Measurements from ENCODE around the gene SLC49A3. TPM values are rescaled to one million over a fixed set of nuclear protein-coding genes. Genes with fewer than 3 reads are reported as not detected.

SLC49A3 gene
- total and polyA plus RNA-seq, 7 donors: 1.6 to 3.7 (median 3.0) TPM

DNA sequence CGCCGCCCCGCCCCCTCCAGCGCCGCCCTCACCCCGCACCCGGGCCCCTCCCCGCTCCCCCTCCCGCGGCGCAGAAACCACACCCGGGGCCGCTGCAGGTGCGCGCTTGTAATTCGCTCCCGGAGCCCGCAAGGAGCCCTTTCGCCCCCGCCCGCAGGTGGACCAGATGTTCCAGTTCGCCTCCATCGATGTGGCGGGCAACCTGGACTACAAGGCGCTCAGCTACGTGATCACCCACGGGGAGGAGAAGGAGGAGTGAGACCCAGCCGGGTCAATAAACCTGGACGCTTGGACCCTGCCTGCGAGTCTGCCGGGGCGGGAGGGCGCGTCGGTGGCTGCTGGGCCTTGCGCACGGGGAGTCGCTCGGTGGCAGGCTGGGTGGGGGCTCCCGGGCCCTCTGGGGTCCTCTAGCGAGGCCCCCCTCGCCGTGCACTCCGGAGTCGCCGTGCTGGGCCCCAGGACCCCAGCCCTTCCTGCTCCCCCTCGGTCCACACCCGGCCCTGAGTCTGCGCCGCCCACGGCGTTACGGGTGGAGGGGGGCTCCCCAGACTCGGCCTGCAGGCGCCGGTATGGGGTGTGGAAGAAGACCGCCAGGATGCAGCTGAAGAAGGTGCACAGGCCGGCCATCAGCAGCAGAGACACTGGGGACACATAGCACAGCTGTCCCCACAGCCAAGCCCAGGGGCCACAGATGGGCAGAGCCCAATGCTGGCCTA is 7.1 kb downstream of the SLC49A3 start:
- intact Hi-C loops (cut with DNase I): no loop called here
- H3K36me3 ChIP-seq (ENCODE audit: insufficient read depth in 1 of 2, low read depth in 1 of 2): no peaks in the 10 kb centered on the region
- peak in 1 of 2 donors; percentile 61 for DNase-seq
- peaks cover 27% of the 10 kb centered on the region for H3K4me1 ChIP-seq
- 80 to 93% (median 83%) methylated on average over 38 to 54 of the region's 58 CpGs for WGBS, 3 donors
- H3K9me3 ChIP-seq: no peaks in the 10 kb centered on the region
- ATAC-seq: peak in 1 of 4 donors; percentile 25
- H3K27me3 ChIP-seq (ENCODE audit: insufficient read depth in 3 of 3, low read length in 2 of 3): peaks cover 0 to 3% (median 0%) of the 10 kb centered on the region in 3 donors
- H3K4me3 ChIP-seq: no peak overlapping the region
- no peak overlapping the region for H3K27ac ChIP-seq
- TF ChIP-seq, protein P1, sequence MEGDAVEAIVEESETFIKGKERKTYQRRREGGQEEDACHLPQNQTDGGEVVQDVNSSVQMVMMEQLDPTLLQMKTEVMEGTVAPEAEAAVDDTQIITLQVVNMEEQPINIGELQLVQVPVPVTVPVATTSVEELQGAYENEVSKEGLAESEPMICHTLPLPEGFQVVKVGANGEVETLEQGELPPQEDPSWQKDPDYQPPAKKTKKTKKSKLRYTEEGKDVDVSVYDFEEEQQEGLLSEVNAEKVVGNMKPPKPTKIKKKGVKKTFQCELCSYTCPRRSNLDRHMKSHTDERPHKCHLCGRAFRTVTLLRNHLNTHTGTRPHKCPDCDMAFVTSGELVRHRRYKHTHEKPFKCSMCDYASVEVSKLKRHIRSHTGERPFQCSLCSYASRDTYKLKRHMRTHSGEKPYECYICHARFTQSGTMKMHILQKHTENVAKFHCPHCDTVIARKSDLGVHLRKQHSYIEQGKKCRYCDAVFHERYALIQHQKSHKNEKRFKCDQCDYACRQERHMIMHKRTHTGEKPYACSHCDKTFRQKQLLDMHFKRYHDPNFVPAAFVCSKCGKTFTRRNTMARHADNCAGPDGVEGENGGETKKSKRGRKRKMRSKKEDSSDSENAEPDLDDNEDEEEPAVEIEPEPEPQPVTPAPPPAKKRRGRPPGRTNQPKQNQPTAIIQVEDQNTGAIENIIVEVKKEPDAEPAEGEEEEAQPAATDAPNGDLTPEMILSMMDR (IDR thresholded peaks at IDR 0.05): no peak

DNA sequence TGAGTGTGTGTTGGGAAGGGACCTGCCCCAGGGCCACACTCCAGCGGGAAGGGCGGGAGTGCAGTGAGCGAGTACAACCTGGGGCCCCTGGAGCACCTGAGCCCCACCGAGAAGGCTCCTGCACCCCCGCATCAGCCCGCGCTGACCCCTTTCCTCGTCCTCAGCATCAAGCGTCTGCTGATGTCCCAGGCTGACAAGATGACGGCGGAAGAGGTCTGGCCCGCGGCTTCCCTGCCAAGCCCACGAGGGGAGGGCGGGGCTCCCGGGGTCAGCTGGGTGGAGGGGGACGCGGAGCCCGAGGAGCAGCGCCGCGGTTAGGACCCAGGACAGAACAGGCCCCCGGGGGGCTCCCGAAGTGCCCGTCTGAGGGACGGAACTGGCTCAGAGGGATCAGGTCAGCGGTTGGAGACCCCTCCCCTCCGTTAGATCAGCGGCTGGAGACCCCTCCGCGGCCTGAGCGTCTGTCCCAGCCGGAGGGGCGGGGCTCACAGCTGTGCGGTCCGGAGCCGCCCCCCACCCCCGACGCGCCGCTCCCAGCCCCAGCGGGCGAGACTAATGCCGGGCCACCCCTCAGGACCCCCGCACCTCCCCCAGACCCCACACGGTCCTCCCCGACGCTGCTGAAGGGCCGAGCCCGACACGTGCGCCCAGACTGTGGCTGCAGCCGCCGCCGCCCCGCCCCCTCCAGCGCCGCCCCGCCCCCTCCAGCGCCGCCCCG is 7.9 kb downstream of the SLC49A3 start:
- WGBS, 3 donors: 3 to 20% (median 5%) methylated on average over 32 to 55 of the region's 62 CpGs
- peaks cover 32% of the 10 kb centered on the region for H3K4me1 ChIP-seq
- peaks cover 0 to 3% (median 0%) of the 10 kb centered on the region in 3 donors for H3K27me3 ChIP-seq (ENCODE audit: insufficient read depth in 3 of 3, low read length in 2 of 3)
- H3K9me3 ChIP-seq: no peaks in the 10 kb centered on the region
- ATAC-seq (peak; percentile 25 to 47 (median 40)), DNase-seq (peak; percentile 76 to 79)
- no peak overlapping the region for H3K27ac ChIP-seq
- peak overlapping the region; percentile 70 for H3K4me3 ChIP-seq
- TF ChIP-seq, protein P1 (IDR thresholded peaks at IDR 0.05): no peak
- intact Hi-C loops (cut with DNase I): no loop called here
- no peaks in the 10 kb centered on the region for H3K36me3 ChIP-seq (ENCODE audit: insufficient read depth in 1 of 2, low read depth in 1 of 2)

DNA sequence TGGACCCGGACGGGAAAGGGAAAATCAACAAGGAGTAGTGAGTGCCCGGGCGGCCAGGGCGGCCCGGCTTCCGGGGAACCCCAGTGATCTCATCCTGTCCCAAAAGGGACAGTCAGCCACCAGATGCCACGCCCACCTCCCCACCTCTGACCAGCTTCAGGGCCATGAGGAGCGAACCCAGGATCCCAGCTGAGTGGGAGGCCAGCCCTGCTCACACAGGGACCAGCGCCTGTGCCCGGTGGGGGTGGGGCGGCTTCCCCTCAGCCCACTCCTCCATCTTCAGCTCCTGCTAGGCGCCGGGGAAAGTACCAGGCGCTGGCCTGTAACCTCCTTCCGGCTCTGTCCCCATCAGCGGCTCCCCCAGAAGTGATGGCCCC is 8.4 kb downstream of the SLC49A3 start:
- WGBS, 3 donors: 54 to 69% (median 57%) methylated on average over 11 to 17 of the region's 17 CpGs
- ATAC-seq (no peak), DNase-seq (peak in 1 of 2 donors; percentile 54)
- H3K4me3 ChIP-seq: peak overlapping the region; percentile 70
- H3K4me1 ChIP-seq: peaks cover 38% of the 10 kb centered on the region
- peaks cover 0 to 3% (median 0%) of the 10 kb centered on the region in 3 donors for H3K27me3 ChIP-seq (ENCODE audit: insufficient read depth in 3 of 3, low read length in 2 of 3)
- no peak overlapping the region for H3K27ac ChIP-seq
- H3K9me3 ChIP-seq: no peaks in the 10 kb centered on the region
- intact Hi-C loops (cut with DNase I): no loop called here
- TF ChIP-seq, protein P1 (IDR thresholded peaks at IDR 0.05): no peak
- no peaks in the 10 kb centered on the region for H3K36me3 ChIP-seq (ENCODE audit: insufficient read depth in 1 of 2, low read depth in 1 of 2)

DNA sequence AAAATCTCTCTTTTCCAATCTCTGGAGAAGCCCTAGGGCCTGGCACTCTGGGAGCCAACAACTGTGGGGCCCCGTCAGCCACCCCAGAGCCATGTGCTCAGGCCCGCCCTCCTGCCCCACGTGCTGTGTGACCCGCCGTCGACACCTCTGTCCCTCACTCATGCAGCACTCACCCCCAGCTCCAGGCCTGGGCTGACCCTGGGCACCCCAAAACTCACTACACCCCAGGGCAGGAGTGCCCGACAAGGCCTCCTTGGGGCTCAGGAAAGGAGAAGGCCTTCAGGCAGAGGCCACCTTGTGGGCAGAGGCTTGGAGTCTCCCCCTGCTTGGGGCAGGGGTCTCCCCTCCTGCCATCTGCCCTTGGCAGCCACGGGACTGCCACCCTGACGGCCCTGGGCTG is 8.9 kb downstream of the SLC49A3 start:
- TF ChIP-seq, protein P1 (IDR thresholded peaks at IDR 0.05): no peak
- Histone ChIP-seq H3K4me1 (peaks cover 42% of the 10 kb centered on the region), H3K27ac (no peak overlapping the region), H3K27me3 (ENCODE audit: insufficient read depth in 3 of 3, low read length in 2 of 3) (peaks cover 0 to 3% (median 0%) of the 10 kb centered on the region in 3 donors), H3K9me3 (no peaks in the 10 kb centered on the region), H3K4me3 (peak overlapping the region; percentile 70), H3K36me3 (ENCODE audit: insufficient read depth in 1 of 2, low read depth in 1 of 2) (no peaks in the 10 kb centered on the region)
- intact Hi-C loops (cut with DNase I): no loop called here
- 81 to 92% (median 89%) methylated on average over 8 to 9 of the region's 9 CpGs for WGBS, 3 donors
- ATAC-seq (no peak), DNase-seq (peak in 1 of 2 donors; percentile 43)
